HG02943 (cell line): ENCODE measurements around the gene DENND1A.

Experiments used
- ATAC-seq: cut with Tn5 transposase; IDR thresholded peaks from one replicate; pipeline ENCODE4 v1.9.1; 2021; ENCODE audit warnings: mild to moderate bottlenecking, low read depth, moderate library complexity; ENCODE audit not compliant: unreplicated experiment

The DENND1A gene

DNA sequence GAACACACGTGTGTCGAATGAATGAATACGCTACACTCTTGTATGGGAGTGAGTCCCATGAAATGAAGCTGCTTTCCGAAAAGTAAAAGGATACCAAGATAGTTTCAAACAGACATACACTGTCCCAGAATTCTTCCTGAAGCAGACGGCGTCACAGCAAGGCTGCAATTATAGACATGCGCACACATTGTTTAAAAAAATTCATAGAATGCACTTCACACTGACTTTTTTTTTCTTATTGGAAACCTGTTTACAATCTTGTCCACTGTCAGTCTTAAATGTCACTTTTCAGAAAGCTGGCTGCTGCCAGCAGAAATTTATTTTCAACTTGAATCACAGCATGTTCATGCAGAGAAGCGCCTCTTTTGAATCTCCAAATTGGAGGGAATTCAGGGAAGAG is 449.1 kb downstream of the DENND1A start:
- ATAC-seq, result no peak

- ATAC-seq, result no peak
Measured at GRCh38 chr9:123480096-123480495, 449.8 kb downstream of the DENND1A start.

- no peak for ATAC-seq
Measured at GRCh38 chr9:123478967-123479602, 450.8 kb downstream of the DENND1A start.

GRCh38 chr9:123478160-123478559 is 451.8 kb downstream of the DENND1A start:
- ATAC-seq, result no peak

- ATAC-seq, result no peak
Measured at GRCh38 chr9:123475407-123475806, 454.5 kb downstream of the DENND1A start.

- no peak for ATAC-seq
Measured at GRCh38 chr9:123472862-123473614, 456.9 kb downstream of the DENND1A start.

DNA sequence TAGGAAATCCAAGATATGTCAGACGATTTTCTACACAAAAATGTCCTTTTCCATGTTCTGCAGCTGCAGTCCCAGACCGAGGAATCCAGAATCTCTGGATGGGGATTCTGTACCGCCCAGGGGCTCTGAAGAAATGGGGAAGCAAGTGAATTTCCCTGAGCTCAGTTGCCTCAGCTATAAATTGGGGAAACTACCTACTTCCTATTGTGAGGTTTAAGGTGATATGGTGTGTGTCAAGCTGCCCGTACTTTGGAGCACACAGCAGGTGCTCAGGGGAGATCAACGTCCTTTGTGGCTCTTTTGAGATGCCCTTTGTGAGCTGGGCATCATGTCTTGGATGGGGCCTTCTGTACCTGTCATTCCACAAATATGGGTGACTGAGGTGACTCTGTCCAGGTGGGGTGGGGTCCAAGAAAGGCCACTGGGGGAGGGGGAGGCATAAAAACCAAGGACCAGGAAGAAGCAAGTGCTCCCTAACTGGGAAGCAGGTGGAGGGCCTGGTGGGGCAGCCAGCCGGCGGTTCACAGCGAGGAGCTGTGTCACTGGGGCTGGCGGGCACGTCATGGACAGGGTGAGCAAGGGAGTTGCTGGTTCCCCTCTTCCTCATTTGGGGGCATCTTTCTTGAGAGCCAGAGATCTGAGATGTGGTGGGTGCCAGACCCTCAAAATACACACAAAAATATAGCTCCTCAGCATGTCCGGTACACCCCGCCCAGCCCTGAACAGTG is 457.9 kb downstream of the DENND1A start:
- ATAC-seq, result no peak

- ATAC-seq, result no peak
Measured at GRCh38 chr9:123470991-123471770, 458.7 kb downstream of the DENND1A start.

- no peak for ATAC-seq
Measured at GRCh38 chr9:123470121-123470782, 459.7 kb downstream of the DENND1A start.

DNA sequence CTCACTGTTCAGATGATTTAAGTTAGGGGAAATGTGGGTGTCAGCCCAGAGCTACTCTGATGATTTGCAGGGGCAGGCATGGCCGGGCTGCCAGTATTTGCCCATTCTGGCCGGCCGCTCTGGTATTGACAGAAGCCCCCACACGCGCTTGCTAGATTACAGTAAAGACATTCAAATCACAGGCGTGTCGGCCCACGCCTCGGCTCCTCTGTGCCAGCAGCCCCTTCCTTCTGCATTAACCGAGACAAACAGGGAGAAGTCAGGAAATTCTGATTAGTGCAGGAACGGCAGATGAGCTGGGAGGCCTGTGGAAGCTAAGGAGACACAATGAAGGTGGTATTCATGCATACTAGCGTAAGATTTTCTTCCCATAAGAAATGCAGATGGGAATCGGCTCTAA is 460.6 kb downstream of the DENND1A start:
- ATAC-seq, result no peak

GRCh38 chr9:123468541-123468940 is 461.4 kb downstream of the DENND1A start:
- no peak for ATAC-seq

DNA sequence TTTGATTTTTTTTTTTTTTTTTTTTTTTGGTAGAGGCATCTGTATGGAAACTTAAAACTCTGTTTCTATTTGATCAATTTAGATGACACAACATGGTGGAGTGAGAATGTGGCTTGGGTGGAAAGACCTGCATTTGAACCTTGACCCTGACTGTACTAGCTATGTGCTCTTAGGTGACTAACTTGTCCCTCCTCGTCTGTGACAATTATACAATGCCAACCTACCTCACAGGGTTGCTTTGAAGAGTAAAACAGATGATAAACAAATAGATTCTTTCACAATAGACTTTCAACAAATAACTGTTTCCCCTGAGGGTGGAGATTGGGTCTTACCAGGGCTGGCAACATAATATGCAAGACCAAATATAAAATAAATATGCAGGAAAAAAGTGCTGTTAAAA is 464.6 kb downstream of the DENND1A start:
- no peak for ATAC-seq

GRCh38 chr9:123460091-123460490 is 469.8 kb downstream of the DENND1A start:
- no peak for ATAC-seq

DNA sequence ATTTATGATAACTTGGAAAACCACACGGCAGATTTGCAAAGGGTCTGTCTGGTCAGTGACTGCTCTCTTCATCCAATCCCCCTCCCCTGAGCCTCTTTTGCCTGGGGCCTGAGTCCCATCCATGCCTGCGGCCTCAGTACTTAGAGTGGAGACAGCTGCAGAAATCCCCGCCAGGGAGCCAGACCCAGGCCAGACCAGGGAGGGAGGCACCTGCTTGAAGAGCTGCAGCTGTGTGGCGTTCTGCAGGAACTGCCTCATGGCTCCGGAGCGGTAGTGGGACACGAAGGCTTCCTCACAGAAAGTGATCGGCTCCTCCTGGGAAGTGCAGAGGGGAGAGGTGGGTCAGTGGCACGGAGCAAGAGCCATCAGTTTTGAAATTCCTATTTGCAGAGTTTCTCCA is 472.3 kb downstream of the DENND1A start:
- ATAC-seq, result no peak

- ATAC-seq, result no peak
Measured at GRCh38 chr9:123456011-123456410, 473.9 kb downstream of the DENND1A start.

DNA sequence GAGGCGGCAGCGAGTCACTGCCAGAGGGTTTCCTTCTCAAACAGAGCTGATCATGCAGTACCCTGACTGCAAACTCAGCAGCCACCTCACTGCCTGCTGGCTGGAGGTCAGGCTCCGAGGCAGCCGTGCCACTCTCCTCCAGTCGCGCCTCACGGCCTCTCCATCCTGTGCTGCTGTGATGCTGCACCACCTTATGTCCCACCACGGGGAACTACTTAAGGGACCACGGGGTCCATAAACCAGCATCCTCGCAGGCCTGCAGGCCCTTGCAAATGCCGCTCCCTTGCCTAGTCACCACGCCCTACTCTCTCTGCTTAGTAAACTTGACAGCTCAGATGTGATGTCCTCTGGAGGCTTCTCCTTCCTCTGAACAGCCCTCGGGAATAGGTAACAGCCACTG is 474.7 kb downstream of the DENND1A start:
- no peak for ATAC-seq

- ATAC-seq, result no peak
Measured at GRCh38 chr9:123454361-123454760, 475.6 kb downstream of the DENND1A start.

DNA sequence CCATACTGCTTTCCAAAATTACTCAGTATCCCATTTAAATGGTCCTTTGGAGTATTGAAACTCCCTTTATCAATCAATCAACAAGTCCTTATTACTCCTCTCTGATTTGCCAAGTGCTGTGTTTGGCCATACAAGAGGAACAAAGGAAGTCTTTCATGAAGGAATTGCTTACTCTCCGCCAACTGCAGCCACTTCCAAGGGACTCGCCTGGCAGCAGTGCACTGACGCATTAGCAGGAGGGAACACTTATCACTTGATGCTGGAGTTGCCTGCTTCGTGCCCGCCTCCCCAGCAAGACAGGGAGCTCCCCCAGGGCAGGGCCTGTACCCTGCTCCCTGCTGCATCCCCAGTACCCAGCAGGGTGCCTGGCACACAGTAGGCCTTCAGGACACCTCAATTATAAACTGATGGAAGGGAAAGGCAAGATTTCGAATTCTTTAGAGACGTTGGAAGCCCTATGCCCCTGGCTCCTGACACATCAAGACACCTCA is 476.1 kb downstream of the DENND1A start:
- no peak for ATAC-seq

GRCh38 chr9:123453076-123453667 is 476.8 kb downstream of the DENND1A start:
- ATAC-seq, result no peak

GRCh38 chr9:123450996-123451395 is 478.9 kb downstream of the DENND1A start:
- ATAC-seq, result no peak
